ENCODE data around the gene NTNG2. TPM values are rescaled to one million over a fixed set of nuclear protein-coding genes. Genes with fewer than 3 reads are reported as not detected.

Gene NTNG2
- polyA plus RNA-seq, 3 donors = 0.55 to 0.79 (median 0.67) TPM

DNA sequence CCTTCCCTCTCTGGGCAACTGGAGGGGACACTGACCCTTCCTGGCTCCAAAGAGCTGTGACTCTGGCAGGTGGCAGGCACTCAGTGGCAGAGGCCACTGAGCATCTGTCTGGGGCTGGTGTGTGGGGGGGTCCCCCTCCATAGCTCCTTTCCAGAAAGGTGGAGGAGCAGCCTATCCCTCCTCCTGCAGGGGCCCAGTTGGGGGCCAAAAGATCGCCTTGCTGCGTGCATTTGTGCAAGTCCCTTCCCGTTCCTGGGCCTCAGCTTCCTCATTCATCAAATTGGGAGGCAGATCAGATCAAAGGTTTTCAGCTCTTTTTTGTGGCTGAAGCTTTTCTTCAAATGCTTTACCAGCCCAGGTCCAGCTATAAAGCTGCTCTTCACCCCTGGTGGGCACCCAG lies 77.7 kb downstream of the NTNG2 start:
- H3K27ac ChIP-seq (ENCODE audit: low read depth, low read length) = no peak overlapping the region
- WGBS, 3 donors = 24 to 45% (median 28%) methylated on average over 3 of the region's 3 CpGs

GRCh38 chr9:132239999-132240840 lies 78.4 kb downstream of the NTNG2 start:
- H3K27ac ChIP-seq (ENCODE audit: low read depth, low read length) = no peak overlapping the region
- 35 to 50% (median 46%) methylated on average over 21 of the region's 21 CpGs for WGBS, 3 donors

- no peak overlapping the region for H3K27ac ChIP-seq (ENCODE audit: low read depth, low read length)
- WGBS, 3 donors = 4 to 6% (median 4%) methylated on average over 56 to 63 of the region's 63 CpGs
These were observed 79.1 kb downstream of the NTNG2 start for GRCh38 chr9:132240841-132241482.

- no peak overlapping the region for H3K27ac ChIP-seq (ENCODE audit: low read depth, low read length)
- 0 to 1% (median 0%) methylated on average over 22 to 33 of the region's 33 CpGs for WGBS, 3 donors
These were observed 79.6 kb downstream of the NTNG2 start for GRCh38 chr9:132241483-132241839.

DNA sequence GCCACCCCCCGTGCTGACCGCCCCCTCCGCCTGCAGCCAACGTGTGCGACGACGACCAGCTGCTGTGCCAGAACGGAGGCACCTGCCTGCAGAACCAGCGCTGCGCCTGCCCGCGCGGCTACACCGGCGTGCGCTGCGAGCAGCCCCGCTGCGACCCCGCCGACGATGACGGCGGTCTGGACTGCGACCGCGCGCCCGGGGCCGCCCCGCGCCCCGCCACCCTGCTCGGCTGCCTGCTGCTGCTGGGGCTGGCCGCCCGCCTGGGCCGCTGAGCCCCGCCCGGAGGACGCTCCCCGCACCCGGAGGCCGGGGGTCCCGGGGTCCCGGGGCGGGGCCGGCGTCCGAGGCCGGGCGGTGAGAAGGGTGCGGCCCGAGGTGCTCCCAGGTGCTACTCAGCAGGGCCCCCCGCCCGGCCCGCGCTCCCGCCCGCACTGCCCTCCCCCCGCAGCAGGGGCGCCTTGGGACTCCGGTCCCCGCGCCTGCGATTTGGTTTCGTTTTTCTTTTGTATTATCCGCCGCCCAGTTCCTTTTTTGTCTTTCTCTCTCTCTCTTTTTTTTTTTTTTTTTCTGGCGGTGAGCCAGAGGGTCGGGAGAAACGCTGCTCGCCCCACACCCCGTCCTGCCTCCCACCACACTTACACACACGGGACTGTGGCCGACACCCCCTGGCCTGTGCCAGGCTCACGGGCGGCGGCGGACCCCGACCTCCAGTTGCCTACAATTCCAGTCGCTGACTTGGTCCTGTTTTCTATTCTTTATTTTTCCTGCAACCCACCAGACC lies 80.2 kb downstream of the NTNG2 start:
- 1% methylated on average over 62 to 81 of the region's 81 CpGs for WGBS, 3 donors
- H3K27ac ChIP-seq (ENCODE audit: low read depth, low read length) = no peak overlapping the region

DNA sequence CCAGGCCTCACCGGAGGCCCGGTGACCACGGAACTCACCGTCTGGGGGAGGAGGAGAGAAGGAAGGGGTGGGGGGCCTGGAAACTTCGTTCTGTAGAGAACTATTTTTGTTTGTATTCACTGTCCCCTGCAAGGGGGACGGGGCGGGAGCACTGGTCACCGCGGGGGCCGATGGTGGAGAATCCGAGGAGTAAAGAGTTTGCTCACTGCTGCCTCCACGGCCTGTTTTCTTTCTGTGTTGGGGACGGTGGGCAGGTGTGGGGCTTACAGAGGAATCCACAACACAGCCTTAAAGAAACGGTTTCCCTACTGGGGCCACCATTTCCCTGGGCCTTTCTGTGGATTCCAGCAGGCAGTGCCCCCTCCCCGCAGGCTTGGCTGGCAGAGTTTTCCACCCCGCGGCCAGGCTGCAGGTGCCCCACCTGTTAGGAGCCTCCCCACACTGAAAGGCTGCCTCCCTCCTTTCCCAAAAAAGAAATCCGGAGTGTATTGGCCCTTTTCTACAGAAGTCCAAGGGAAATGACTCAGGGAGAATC lies 80.8 kb downstream of the NTNG2 start:
- WGBS, 3 donors = 9 to 15% (median 9%) methylated on average over 18 of the region's 18 CpGs
- no peak overlapping the region for H3K27ac ChIP-seq (ENCODE audit: low read depth, low read length)

DNA sequence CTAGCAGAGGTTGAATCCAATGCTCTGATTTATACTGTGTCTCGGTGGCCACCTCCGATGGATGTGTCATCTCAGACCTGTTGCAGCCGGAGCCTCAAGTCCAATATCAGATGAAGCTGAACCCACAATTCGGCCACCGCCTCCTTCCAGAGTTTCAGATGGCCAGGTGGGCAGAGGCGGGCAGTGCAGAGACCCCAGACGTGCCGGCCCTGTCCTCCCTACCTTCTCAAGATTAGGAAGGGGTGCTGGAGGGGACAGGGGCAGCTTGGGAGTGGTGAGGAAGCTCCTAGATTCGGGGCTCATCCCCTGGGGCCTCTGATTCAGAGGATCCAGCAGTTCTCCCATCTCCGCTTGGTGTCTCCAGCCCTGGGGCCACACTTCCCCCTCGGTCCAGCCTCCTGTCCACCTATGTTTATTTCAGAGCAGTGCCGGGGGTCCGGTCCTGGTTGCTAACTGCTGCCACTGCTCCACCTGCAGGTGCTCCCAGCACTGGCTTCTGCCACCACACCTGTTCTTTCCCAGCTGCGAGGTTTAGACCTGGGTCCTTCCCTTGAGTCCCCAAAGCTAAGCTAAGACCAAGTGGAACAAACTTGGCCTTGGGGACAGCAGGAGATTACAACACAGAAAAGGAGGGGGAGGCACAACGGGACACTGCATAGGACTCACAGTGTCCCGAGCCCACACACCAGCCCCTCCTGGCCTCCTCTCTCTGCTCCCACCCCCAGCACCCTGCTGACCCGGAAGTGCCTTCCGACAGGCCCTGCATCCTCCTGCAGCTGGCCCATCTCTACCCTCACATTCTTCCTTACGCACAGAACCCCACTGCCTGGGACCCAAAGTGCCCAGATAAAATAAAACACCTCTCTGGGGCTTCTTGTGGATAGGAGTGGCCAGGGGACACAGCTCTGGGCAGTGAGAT lies 81.6 kb downstream of the NTNG2 start:
- H3K27ac ChIP-seq (ENCODE audit: low read depth, low read length) = no peak overlapping the region
- 37 to 89% (median 87%) methylated on average over 19 of the region's 19 CpGs for WGBS, 3 donors

DNA sequence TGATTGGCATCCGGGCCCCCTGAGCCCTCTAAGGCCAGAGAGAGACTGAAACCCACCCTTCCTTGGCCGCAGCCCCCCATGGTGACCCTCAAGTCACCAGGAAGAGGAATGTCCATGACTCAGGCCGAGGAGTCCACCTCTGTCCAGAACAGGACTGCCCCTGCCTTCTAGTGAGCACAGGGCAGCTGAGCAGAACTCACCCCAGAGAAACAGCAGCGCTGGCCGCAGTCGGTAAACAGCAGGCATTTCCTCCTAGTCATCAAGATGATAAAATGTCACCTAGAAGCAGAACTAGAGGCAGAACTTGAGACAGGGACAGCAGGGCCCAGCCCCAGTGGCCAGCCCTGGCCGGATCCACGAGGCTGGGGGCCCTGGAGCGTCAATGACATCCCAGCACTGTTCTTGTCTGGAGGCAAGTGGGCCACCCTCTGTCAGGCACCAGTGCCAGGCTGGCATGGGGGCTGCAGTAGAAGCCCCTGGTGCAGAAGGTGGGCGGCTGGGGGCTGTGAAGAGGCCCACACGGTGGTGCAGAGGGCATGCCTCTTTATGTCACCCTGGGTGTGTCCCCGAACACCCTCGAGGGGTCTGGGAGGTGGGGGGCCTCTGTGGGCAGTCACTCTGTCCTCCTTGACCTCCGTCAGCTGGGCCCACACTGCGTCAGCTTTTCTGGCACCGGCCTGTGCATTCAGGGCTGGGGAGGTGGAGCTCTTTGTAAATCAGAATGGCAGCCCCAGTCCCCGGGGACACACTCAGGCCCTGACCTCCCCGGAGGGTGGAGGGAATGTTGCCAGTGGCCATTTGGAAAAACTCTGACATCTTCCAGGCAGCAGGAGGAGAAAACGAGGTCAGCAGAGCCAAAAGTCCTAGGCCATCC lies 83.0 kb downstream of the NTNG2 start:
- no peak overlapping the region for H3K27ac ChIP-seq (ENCODE audit: low read depth, low read length)
- 46 to 70% (median 56%) methylated on average over 19 of the region's 19 CpGs for WGBS, 3 donors

- 85 to 89% (median 88%) methylated on average over 9 of the region's 9 CpGs for WGBS, 3 donors
- H3K27ac ChIP-seq (ENCODE audit: low read depth, low read length) = no peak overlapping the region
These were observed 83.6 kb downstream of the NTNG2 start for GRCh38 chr9:132245465-132245864.

GRCh38 chr9:132247942-132248341 lies 86.1 kb downstream of the NTNG2 start:
- no peak overlapping the region for H3K27ac ChIP-seq (ENCODE audit: low read depth, low read length)
- 77 to 92% (median 80%) methylated on average over 8 of the region's 8 CpGs for WGBS, 3 donors

GRCh38 chr9:132249123-132249522 lies 87.3 kb downstream of the NTNG2 start:
- WGBS, 3 donors = 31 to 76% (median 66%) methylated on average over 6 of the region's 6 CpGs
- H3K27ac ChIP-seq (ENCODE audit: low read depth, low read length) = no peak overlapping the region

GRCh38 chr9:132249690-132250089 lies 87.8 kb downstream of the NTNG2 start:
- no peak overlapping the region for H3K27ac ChIP-seq (ENCODE audit: low read depth, low read length)
- WGBS, 3 donors = 76 to 88% (median 83%) methylated on average over 8 of the region's 8 CpGs

DNA sequence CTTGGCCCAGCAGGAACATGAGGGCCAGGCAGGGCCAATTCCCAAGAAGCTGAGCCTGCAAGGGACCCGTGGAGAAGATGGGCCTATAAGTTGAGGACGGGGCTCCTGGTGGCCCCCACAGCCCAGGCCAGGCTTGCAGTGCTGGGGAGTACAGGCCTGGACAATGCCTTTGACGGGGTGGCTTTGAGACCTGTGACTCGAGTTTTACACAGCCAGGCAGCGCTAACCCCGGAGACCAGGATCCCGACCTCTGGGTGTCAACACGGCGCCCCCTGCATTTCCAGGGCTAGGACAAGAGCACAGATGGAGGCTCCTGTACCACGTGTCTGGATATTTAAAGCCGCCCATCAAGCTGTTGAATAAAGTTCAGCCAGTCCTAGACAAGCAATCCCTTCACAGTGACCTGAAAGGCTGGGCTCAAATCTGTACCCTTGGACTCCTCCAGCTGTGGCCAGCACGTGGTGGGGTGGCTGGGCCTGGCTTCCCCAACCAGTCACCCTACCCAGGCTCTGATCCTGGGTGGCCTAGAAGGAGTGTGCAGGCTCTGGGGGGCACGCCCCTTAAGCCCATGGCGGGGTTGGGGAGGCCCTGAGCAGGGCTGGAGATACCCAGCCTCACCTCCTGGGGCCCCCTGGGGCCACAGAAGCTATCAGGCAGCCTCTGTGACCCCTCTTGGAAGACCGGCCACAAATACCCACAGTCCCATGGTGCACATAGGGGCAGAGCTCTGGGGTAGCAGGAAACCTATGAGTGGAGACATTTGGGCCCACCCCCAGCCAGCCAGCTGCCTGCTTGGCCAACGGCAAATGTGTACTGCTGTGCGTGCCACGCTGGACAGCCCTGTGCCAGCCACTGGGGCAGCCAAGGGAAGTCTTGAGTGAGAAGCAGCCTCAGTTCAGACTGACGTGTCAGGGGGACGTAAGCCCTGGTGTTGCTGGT lies 88.7 kb downstream of the NTNG2 start:
- no peak overlapping the region for H3K27ac ChIP-seq (ENCODE audit: low read depth, low read length)
- WGBS, 3 donors = 92 to 95% (median 93%) methylated on average over 18 to 20 of the region's 20 CpGs

DNA sequence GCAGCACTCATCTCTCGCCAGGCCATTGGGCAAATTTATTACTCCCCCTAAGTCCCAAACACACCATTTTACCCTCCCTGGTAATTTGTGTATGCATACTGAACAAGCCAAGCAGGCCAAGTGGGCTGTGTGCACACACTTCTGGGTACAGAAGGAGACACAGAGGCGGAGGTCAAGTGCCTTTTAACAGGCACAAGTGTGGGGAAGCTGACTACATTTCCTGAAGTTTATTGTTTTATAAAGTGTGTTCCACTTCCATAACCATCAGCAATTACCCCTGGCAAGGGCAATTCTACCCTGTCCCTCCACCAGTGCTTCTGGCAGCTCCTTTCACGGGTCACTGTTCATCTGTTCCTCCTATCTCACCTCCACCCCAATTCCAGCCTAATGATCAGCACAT lies 99.0 kb downstream of the NTNG2 start:
- H3K27ac ChIP-seq (ENCODE audit: low read depth, low read length) = no peak overlapping the region
- WGBS, 3 donors = 87 to 91% (median 87%) methylated on average over 3 of the region's 3 CpGs

GRCh38 chr9:132266017-132266416 lies 104.2 kb downstream of the NTNG2 start:
- WGBS, 3 donors = 67 to 89% (median 84%) methylated on average over 3 of the region's 3 CpGs
- no peak overlapping the region for H3K27ac ChIP-seq (ENCODE audit: low read depth, low read length)

DNA sequence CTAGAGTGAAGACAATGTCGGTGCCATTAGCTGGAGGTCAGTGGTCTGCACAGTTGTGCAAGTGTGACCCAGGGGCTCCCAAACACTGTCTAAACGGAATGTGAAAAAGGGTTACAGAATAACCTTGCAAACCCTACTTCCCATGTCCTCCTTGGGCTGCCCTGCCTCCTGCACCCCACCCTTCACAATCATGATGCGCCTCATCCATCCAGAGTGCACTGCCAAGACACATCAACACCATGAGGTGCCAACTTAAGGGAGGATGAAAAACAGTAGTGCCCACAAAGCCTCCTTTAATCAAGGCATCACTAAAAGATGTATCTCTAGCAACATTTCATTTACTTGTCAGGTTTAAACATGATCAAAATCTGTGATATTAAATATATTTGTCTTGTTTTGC lies 105.8 kb downstream of the NTNG2 start:
- WGBS, 3 donors = 91 to 93% (median 91%) methylated on average over 3 of the region's 3 CpGs
- no peak overlapping the region for H3K27ac ChIP-seq (ENCODE audit: low read depth, low read length)
